HEK293T (cell line): ENCODE data around the gene TRIM17.

Experiments used
- BHLHE40 ChIP-seq: fragments of 450-650 bp; IDR thresholded peaks from 2 replicates; pipeline ENCODE4 v1.6.1; 2016; ENCODE audit warnings: mild to moderate bottlenecking, moderate library complexity, borderline replicate concordance
- ELF4 ChIP-seq: fragments of 450-650 bp; IDR thresholded peaks from 2 replicates; pipeline ENCODE4 v1.6.1; 2017; ENCODE audit warnings: antibody characterized with exemption
- FOXK2 ChIP-seq: fragments of 450-650 bp; IDR thresholded peaks from 2 replicates; pipeline ENCODE4 v1.6.1; 2016; ENCODE audit warnings: mild to moderate bottlenecking
- FOXM1 ChIP-seq: fragments of 450-650 bp; IDR thresholded peaks from 2 replicates; pipeline ENCODE4 v1.6.1; 2017; ENCODE audit warnings: mild to moderate bottlenecking, borderline replicate concordance
- TARDBP ChIP-seq: fragments of 450-650 bp; IDR thresholded peaks from 2 replicates; pipeline ENCODE4 v1.6.1; 2016
- TF ChIP-seq, protein P1 (sequence below): fragments of 450-650 bp; IDR thresholded peaks from 2 replicates; pipeline ENCODE4 v1.6.1; 2016

DNA sequence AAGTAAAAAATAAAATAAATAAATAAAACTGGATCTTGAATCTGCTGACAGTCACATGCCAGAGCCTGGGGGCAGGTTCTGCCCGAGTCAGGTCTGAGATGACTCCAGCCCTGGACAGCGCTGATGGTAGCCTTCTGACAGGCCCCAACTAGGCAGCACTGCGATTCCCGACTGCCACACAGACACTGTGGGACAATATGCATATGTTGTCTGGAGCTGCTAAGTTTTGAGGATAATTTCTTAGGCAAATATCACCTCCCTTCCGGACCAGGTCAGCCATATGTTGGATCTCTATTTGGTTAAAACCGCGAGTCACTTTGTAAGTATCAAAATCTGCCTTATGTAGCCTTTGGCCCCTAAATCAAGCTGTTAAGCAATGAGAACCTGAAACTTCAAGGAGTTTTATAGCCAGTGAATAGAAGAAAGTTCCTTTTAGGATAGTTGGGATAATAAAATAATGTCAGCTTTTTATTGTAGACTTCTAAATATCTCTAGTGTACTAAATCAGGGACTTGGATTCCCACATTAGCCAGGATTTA, 20.8 kb upstream of the TRIM17 start:
- TF ChIP-seq TARDBP (no peak), BHLHE40 (no peak), ELF4 (no peak), FOXK2 (no peak), FOXM1 (no peak)
- TF ChIP-seq, protein P1, sequence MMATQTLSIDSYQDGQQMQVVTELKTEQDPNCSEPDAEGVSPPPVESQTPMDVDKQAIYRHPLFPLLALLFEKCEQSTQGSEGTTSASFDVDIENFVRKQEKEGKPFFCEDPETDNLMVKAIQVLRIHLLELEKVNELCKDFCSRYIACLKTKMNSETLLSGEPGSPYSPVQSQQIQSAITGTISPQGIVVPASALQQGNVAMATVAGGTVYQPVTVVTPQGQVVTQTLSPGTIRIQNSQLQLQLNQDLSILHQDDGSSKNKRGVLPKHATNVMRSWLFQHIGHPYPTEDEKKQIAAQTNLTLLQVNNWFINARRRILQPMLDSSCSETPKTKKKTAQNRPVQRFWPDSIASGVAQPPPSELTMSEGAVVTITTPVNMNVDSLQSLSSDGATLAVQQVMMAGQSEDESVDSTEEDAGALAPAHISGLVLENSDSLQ, result no peak
